GM12874 (cell line): Measurements from ENCODE around the gene ATOX1.

ENCODE experiments used
- CTCF ChIP-seq: IDR thresholded peaks from 2 replicates; pipeline ENCODE4 v1.5.1; 2011; ENCODE audit warnings: low read depth, mild to moderate bottlenecking, control low read depth, low read length, moderate library complexity; ENCODE audit not compliant: insufficient read depth

Gene ATOX1

GRCh38 chr5:151787817-151788216, 29.4 kb upstream of the ATOX1 start:
- no peak for TF ChIP-seq CTCF

GRCh38 chr5:151786468-151786867, 28.0 kb upstream of the ATOX1 start:
- no peak for TF ChIP-seq CTCF

GRCh38 chr5:151784141-151784540, 25.7 kb upstream of the ATOX1 start:
- no peak for TF ChIP-seq CTCF

- TF ChIP-seq CTCF = no peak
Observed at GRCh38 chr5:151781201-151781600, 22.8 kb upstream of the ATOX1 start.

GRCh38 chr5:151780348-151780747, 21.9 kb upstream of the ATOX1 start:
- TF ChIP-seq CTCF = no peak

- no peak for TF ChIP-seq CTCF
Observed at GRCh38 chr5:151779531-151780125, 21.2 kb upstream of the ATOX1 start.

- TF ChIP-seq CTCF = no peak
Observed at GRCh38 chr5:151775025-151775606, 16.7 kb upstream of the ATOX1 start.
